GM23248 (cell line): ENCODE measurements around the gene DPF1.
"Not testable (repeated sequence)": the region's sequence is repeated elsewhere in the genome, so short reads cannot be mapped to it uniquely, and the experiment has no call there.

ENCODE experiments used
- EZH2 ChIP-seq: fragments of 200-600 bp; sonication (generic); IDR thresholded peaks from 2 replicates; pipeline ENCODE4 v1.6.1; 2018; ENCODE audit warnings: antibody characterized with exemption, mild to moderate bottlenecking; ENCODE audit not compliant: insufficient read depth, poor library complexity, severe bottlenecking
- EZH2phosphoT487 ChIP-seq: fragments of 200-600 bp; sonication (generic); IDR thresholded peaks from 2 replicates; pipeline ENCODE4 v1.6.1; 2018; ENCODE audit warnings: antibody characterized with exemption, moderate library complexity, mild to moderate bottlenecking, low read depth; ENCODE audit not compliant: insufficient read depth

DNA sequence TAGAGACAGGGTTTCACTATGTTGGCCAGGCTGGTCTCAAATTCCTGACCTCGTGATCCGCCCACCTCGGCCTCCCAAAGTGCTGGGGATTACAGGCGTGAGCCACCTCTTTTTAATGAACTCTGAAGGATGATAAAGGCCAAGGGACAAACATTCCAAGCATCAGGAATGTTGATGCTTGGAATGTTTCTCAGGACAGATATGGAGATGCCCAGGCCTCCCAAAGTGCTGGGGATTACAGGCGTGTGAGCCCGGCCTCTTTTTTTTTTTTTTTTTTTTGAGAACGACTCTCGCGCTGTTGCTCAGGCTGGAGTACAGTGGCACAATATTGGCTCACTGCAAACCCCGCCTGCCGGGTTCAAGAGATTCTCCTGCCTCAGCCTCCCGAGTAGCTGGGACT is 37.9 kb upstream of the DPF1 start:
- not testable (repeated sequence) for TF ChIP-seq EZH2phosphoT487, EZH2
